Panc1 (cell line): ENCODE results near the gene NKAIN2. TPM values are rescaled to one million over a fixed set of nuclear protein-coding genes. Genes with fewer than 3 reads are reported as not detected.

Experiments used
- ATAC-seq: fragments of 200-7000 bp; cut with Tn5 transposase; 2 replicates; pipeline ENCODE4 v1.9.1; 2020; ENCODE audit warnings: mild to moderate bottlenecking, moderate library complexity
- BruUV-seq: library from RNA; stranded (reverse); fragments of 400-500 nt; replicated peaks from 2 replicates; lab custom pipeline; 2021; lab: Mats Ljungman, UMichigan
- CTCF ChIA-PET: fragments of 300-600 bp; sonication (Branson Sonifier 250); formaldehyde crosslinking; loops from one replicate; lab custom pipeline; 2022; ENCODE audit warnings: antibody characterized with exemption; lab: Charles Lee
- POLR2A ChIA-PET: fragments of 300-600 bp; sonication (Branson Sonifier 250); formaldehyde crosslinking; loops from one replicate; lab custom pipeline; 2022; ENCODE audit warnings: antibody characterized with exemption; lab: Charles Lee
- DNase-seq: peaks from one replicate; pipeline ENCODE4 v3.0.0-alpha.2; 2010; ENCODE audit warnings: low read depth, low spot score
- H3K27ac ChIP-seq: 2 replicates; pipeline ENCODE4 v1.5.1; 2011; ENCODE audit warnings: mild to moderate bottlenecking, low read length, inconsistent platforms
- H3K27me3 ChIP-seq: fragments of 200-500 bp; sonication (Bioruptor generic); 2 replicates; pipeline ENCODE4 v1.6.0; 2014; ENCODE audit warnings: low read length, inconsistent platforms; ENCODE audit not compliant: control insufficient read depth, insufficient read depth
- H3K36me3 ChIP-seq: fragments of 200-500 bp; sonication (Bioruptor generic); 2 replicates; pipeline ENCODE4 v1.5.1; 2014; ENCODE audit warnings: inconsistent platforms, mild to moderate bottlenecking, low read length, moderate library complexity; ENCODE audit not compliant: control insufficient read depth, insufficient read depth
- H3K4me1 ChIP-seq: 2 replicates; pipeline ENCODE4 v1.5.1; 2011; ENCODE audit warnings: inconsistent platforms, mild to moderate bottlenecking, low read length, moderate library complexity; ENCODE audit not compliant: control insufficient read depth, insufficient read depth
- H3K4me3 ChIP-seq, 2 experiments: 2 replicates each; pipeline ENCODE4 v1.5.1; 2011 to 2012; ENCODE audit warnings: low read depth in 2 of 2, low read length in 2 of 2, mild to moderate bottlenecking in 2 of 2, inconsistent platforms in 1 of 2, moderate library complexity in 1 of 2
- H3K9me3 ChIP-seq: fragments of 200-500 bp; sonication (Bioruptor generic); 2 replicates; pipeline ENCODE4 v1.5.1; 2014; ENCODE audit warnings: low read depth, mild to moderate bottlenecking, inconsistent platforms, low read length, moderate library complexity; ENCODE audit not compliant: control insufficient read depth, insufficient read depth
- POLR2AphosphoS5 ChIP-seq: IDR thresholded peaks from 2 replicates; pipeline ENCODE4 v1.6.1; 2012; ENCODE audit warnings: mild to moderate bottlenecking, low read depth, low read length, moderate library complexity
- SIN3A ChIP-seq: IDR thresholded peaks from 2 replicates; pipeline ENCODE4 v1.6.1; 2012; ENCODE audit warnings: low read depth, mild to moderate bottlenecking, low read length, moderate library complexity, borderline replicate concordance; ENCODE audit not compliant: insufficient read depth
- TCF7L2 ChIP-seq: IDR thresholded peaks from 2 replicates; pipeline ENCODE4 v1.6.1; 2011; ENCODE audit warnings: mild to moderate bottlenecking, low read depth, low read length, inconsistent platforms
- in situ Hi-C: cut with HindIII; loops from 2 replicates; pipeline ENCODE4 v1.10.0; 2016; ENCODE audit warnings: low sequenced_read_pairs, low pct_unique_long_range_greater_than_20kb
- intact Hi-C: fragments of 100-400 bp; cut with micrococcal nuclease; formaldehyde crosslinking; loops from one replicate; pipeline ENCODE4 v1.10.0; 2022; ENCODE audit not compliant: unreplicated experiment
- total RNA-seq: library from RNA; stranded (reverse); gene quantifications from one replicate; pipeline ENCODE4 v1.2.1, GENCODE V29; 2021; ENCODE audit not compliant: unreplicated experiment
- TF ChIP-seq, protein P1 (sequence below), 2 experiments: IDR thresholded peaks; 2 replicates each; pipeline ENCODE4 v1.6.1; 2011 to 2012; ENCODE audit warnings: low read depth in 2 of 2, control low read depth in 1 of 2, low read length in 1 of 2, mild to moderate bottlenecking in 1 of 2, moderate library complexity in 1 of 2; ENCODE audit not compliant: insufficient read depth in 1 of 2
- TF ChIP-seq, protein P2 (sequence below): fragments of 450-650 bp; IDR thresholded peaks from 2 replicates; pipeline ENCODE4 v1.5.1; 2017; ENCODE audit warnings: mild to moderate bottlenecking

Gene NKAIN2
- total RNA-seq, 1 experiment from 2014 or later = 2.6 TPM

DNA sequence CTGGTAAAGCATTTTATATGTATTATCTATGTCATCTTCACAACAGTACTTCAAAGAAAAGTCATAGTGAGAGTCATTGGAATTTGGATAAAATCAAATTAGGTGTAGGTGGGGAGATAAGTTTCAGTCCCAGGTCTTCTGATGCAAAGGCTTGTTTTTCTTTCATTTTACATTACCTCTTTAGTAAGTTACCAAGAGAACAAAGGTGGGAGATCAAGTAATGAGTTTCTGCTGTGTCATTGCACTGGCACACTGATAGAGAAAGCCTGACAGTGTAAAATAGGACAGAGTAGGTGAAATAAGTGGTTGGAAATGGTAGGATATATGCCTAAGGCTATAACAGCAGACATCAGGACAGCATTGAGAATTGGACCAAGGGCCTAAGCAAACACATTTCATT is 250.4 kb downstream of the NKAIN2 start:
- H3K4me3 ChIP-seq = no peak overlapping the region
- H3K36me3 ChIP-seq = no peaks in the 10 kb centered on the region
- in situ Hi-C loops = no loop called here
- intact Hi-C loops = no loop called here
- no peaks in the 10 kb centered on the region for H3K9me3 ChIP-seq
- ChIA-PET POLR2A (interaction anchor here (0.6 kb wide), 1 partner anchor 1273 kb away, joined by 3 read pairs; no protein-coding TSS in a partner anchor), CTCF (no interaction called here)
- no peaks in the 10 kb centered on the region for H3K27me3 ChIP-seq
- no TSS peak for BruUV-seq
- ATAC-seq (0 out of 2 replicates have a peak, but pooled peaks have one; percentile 30), DNase-seq (no peak)
- TF ChIP-seq, protein P1, sequence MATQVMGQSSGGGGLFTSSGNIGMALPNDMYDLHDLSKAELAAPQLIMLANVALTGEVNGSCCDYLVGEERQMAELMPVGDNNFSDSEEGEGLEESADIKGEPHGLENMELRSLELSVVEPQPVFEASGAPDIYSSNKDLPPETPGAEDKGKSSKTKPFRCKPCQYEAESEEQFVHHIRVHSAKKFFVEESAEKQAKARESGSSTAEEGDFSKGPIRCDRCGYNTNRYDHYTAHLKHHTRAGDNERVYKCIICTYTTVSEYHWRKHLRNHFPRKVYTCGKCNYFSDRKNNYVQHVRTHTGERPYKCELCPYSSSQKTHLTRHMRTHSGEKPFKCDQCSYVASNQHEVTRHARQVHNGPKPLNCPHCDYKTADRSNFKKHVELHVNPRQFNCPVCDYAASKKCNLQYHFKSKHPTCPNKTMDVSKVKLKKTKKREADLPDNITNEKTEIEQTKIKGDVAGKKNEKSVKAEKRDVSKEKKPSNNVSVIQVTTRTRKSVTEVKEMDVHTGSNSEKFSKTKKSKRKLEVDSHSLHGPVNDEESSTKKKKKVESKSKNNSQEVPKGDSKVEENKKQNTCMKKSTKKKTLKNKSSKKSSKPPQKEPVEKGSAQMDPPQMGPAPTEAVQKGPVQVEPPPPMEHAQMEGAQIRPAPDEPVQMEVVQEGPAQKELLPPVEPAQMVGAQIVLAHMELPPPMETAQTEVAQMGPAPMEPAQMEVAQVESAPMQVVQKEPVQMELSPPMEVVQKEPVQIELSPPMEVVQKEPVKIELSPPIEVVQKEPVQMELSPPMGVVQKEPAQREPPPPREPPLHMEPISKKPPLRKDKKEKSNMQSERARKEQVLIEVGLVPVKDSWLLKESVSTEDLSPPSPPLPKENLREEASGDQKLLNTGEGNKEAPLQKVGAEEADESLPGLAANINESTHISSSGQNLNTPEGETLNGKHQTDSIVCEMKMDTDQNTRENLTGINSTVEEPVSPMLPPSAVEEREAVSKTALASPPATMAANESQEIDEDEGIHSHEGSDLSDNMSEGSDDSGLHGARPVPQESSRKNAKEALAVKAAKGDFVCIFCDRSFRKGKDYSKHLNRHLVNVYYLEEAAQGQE (IDR thresholded peaks at IDR 0.05; ENCODE audit: insufficient read depth in 1 of 2, low read depth in 2 of 2, low read length in 1 of 2) = no peak
- TF ChIP-seq TCF7L2 = 0 out of 2 replicates have a peak, but pooled peaks have one; percentile 24
- peak overlapping the region; percentile 54; the same call in 1 of the 2 replicates for H3K27ac ChIP-seq
- H3K4me1 ChIP-seq = peaks cover 4% of the 10 kb centered on the region; the same call in 1 of the 2 replicates

DNA sequence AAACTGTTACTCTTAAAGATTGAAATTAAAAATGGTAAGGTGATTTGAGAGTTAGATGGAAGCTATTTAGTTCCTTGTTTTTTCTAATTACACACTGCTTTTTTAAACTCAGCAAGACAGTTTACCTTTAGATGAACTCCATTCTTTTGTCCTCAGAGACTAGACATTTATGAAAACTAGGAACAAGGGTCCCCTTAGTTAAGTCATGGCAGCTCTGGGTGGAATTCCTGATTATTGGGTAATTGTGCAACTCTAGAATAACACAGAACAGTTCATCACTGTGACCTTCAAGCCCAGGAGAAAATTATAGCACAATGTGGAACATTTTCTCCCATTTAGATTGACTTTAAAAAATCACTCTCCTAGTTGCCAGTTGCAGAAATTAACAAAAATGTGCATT is 251.7 kb downstream of the NKAIN2 start:
- CTCF ChIA-PET = interaction anchor here (0.7 kb wide), 1 partner anchor 270 kb away, joined by 3 read pairs; no protein-coding TSS in a partner anchor

DNA sequence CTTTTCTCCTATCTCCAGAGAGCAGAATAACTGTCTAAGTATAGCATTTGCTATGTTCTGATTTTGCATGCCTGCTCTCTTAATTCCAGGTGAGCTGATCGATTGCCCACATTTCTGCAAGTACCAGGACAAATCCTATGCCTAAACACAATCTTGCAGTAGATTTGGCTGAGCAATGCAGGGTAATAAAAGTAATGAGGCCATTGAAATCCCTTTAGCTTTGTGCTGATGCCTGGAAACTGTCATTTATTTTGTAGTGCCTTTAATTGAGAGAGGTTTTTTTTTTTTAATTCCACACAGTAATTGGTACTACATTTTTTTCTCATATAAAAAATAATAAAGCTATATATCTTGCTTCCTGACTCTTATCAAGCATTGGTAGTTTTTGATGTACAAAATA is 252.3 kb downstream of the NKAIN2 start:
- no peaks in the 10 kb centered on the region for H3K27me3 ChIP-seq
- H3K36me3 ChIP-seq = no peaks in the 10 kb centered on the region
- H3K4me1 ChIP-seq = peaks cover 4% of the 10 kb centered on the region; the same call in 1 of the 2 replicates
- POLR2A ChIA-PET = interaction anchor here (0.6 kb wide), 1 partner anchor 120 kb away, joined by 3 read pairs; no protein-coding TSS in a partner anchor
- CTCF ChIA-PET = interaction anchor here (0.7 kb wide), 1 partner anchor 270 kb away, joined by 3 read pairs; no protein-coding TSS in a partner anchor
- no TSS peak for BruUV-seq
- ATAC-seq = no peak
- TF ChIP-seq, protein P2, sequence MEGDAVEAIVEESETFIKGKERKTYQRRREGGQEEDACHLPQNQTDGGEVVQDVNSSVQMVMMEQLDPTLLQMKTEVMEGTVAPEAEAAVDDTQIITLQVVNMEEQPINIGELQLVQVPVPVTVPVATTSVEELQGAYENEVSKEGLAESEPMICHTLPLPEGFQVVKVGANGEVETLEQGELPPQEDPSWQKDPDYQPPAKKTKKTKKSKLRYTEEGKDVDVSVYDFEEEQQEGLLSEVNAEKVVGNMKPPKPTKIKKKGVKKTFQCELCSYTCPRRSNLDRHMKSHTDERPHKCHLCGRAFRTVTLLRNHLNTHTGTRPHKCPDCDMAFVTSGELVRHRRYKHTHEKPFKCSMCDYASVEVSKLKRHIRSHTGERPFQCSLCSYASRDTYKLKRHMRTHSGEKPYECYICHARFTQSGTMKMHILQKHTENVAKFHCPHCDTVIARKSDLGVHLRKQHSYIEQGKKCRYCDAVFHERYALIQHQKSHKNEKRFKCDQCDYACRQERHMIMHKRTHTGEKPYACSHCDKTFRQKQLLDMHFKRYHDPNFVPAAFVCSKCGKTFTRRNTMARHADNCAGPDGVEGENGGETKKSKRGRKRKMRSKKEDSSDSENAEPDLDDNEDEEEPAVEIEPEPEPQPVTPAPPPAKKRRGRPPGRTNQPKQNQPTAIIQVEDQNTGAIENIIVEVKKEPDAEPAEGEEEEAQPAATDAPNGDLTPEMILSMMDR = no peak
- no peak for TF ChIP-seq SIN3A
- TF ChIP-seq TCF7L2 = no peak
- TF ChIP-seq, protein P1 (IDR thresholded peaks at IDR 0.05; ENCODE audit: insufficient read depth in 1 of 2, low read depth in 2 of 2, low read length in 1 of 2) = no peak
- no peak for TF ChIP-seq POLR2AphosphoS5
- in situ Hi-C loops = no loop called here
- intact Hi-C loops = no loop called here
- DNase-seq = no peak
- H3K4me3 ChIP-seq = no peak overlapping the region
- no peak overlapping the region for H3K27ac ChIP-seq
- no peaks in the 10 kb centered on the region for H3K9me3 ChIP-seq

More for the DNA sequence above, 251.7 kb downstream of the NKAIN2 start:
- Histone ChIP-seq H3K27ac (no peak overlapping the region), H3K9me3 (no peaks in the 10 kb centered on the region), H3K4me3 (no peak overlapping the region), H3K27me3 (no peaks in the 10 kb centered on the region), H3K4me1 (peaks cover 4% of the 10 kb centered on the region; the same call in 1 of the 2 replicates), H3K36me3 (no peaks in the 10 kb centered on the region)
- intact Hi-C loops = no loop called here
- in situ Hi-C loops = no loop called here
- DNase-seq (no peak), ATAC-seq (no peak)
- BruUV-seq = no TSS peak
- no peak for TF ChIP-seq TCF7L2
- no peak for TF ChIP-seq POLR2AphosphoS5
- POLR2A ChIA-PET = no interaction called here
